22Rv1 (cell line): ENCODE data around the gene SH3BP2.

Experiments
- H3K27ac ChIP-seq: fragments of 450-650 bp; 2 replicates; pipeline ENCODE4 v1.5.1; 2017
- ZFX ChIP-seq: fragments of 450-650 bp; IDR thresholded peaks from 2 replicates; pipeline ENCODE4 v1.6.1; 2017; ENCODE audit warnings: antibody characterized with exemption, borderline replicate concordance
- TF ChIP-seq, protein P1 (sequence below): fragments of 450-650 bp; IDR thresholded peaks from 2 replicates; pipeline ENCODE4 v1.5.1; 2017; ENCODE audit warnings: mild to moderate bottlenecking

Gene SH3BP2

DNA sequence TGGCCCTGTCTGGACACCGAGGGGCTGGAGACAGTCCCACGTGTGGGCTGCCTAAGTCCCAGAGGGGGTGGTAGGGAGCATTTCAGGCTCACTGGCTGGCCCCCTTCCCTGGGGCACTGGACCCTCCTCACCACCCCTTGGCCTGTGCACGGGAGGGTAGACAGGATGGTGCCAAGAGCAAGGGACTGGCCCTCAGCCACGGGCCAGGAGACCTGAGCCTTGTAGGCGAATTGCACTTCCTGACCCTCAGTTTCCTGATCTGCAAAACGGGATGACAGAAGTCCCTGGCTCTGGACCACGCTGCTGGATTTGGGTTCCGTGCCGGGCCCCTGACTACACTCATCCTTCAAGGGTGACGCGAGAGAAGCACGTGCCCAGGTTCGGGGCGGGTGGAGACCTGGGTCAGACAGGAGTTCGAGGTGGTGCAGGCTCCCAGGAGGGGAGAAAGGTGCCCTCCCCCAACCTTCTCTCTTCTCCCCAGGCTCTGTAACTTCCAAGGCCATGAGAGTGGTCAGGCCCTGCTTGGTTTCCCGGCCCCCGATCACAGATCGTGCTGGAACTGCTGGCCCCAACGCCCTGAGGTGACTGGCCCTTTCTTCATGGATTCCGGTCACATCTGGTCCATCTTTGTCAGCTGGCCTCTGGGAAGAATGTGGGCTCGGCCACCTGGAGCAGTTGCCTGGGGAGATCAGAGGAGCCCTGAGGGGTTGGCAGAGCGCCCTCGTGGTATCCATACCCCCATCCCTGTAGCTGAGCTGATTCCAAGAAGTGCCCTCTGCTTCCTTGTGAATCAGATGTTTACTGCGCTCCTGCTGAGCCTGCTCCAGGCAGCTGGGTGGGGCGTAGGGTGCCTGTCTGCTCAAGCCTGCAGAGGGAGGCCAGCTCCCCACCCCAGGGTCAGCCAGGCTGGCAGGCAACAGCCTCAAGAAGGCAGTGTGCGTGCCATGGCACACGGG, 3.3 kb downstream of the SH3BP2 start:
- no peak for TF ChIP-seq ZFX
- TF ChIP-seq, protein P1, sequence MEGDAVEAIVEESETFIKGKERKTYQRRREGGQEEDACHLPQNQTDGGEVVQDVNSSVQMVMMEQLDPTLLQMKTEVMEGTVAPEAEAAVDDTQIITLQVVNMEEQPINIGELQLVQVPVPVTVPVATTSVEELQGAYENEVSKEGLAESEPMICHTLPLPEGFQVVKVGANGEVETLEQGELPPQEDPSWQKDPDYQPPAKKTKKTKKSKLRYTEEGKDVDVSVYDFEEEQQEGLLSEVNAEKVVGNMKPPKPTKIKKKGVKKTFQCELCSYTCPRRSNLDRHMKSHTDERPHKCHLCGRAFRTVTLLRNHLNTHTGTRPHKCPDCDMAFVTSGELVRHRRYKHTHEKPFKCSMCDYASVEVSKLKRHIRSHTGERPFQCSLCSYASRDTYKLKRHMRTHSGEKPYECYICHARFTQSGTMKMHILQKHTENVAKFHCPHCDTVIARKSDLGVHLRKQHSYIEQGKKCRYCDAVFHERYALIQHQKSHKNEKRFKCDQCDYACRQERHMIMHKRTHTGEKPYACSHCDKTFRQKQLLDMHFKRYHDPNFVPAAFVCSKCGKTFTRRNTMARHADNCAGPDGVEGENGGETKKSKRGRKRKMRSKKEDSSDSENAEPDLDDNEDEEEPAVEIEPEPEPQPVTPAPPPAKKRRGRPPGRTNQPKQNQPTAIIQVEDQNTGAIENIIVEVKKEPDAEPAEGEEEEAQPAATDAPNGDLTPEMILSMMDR, result no peak
- no peak overlapping the region for H3K27ac ChIP-seq

DNA sequence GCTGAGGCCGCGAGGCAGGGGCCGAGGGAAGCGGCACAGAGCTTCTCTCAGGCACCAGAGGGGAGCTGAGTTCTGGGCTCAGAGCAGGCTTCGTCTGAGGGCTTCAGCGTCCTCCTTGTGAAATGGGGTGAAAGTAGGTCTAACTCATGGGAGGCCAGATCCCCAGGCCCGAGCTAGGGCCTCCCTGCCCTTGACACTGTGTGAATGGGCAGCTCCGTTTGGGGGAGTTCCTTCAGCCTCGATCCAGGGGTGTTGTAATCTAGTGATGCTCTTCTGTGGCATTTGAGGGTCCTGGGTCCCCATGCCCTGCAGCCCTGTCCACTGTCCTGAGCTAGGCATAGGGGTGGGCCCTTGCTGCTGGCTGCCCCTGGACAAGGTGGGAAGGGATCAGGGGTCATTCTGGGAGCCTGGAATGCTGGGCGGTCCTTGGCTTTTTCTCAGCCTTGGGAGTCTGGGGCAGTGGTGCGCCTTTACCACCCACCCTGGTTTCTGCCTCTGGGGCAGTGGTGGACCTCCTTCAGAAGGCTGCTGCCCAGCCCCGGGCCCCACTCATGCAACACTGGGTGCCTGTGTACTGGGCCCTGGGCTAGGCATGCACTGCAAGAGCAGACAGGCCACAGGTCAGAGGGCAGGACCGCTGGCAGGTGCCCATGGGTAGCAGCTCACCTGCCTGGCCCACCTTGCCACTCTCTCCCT, 4.1 kb downstream of the SH3BP2 start:
- TF ChIP-seq, protein P1, result no peak
- TF ChIP-seq ZFX, result no peak
- no peak overlapping the region for H3K27ac ChIP-seq

- no peak overlapping the region for H3K27ac ChIP-seq
- no peak for TF ChIP-seq ZFX
- TF ChIP-seq, protein P1, result no peak
Measured at GRCh38 chr4:2797545-2798305, 4.8 kb downstream of the SH3BP2 start.

- TF ChIP-seq, protein P1, result no peak
- no peak for TF ChIP-seq ZFX
- H3K27ac ChIP-seq, result no peak overlapping the region
Measured at GRCh38 chr4:2798399-2799223, 5.7 kb downstream of the SH3BP2 start.

DNA sequence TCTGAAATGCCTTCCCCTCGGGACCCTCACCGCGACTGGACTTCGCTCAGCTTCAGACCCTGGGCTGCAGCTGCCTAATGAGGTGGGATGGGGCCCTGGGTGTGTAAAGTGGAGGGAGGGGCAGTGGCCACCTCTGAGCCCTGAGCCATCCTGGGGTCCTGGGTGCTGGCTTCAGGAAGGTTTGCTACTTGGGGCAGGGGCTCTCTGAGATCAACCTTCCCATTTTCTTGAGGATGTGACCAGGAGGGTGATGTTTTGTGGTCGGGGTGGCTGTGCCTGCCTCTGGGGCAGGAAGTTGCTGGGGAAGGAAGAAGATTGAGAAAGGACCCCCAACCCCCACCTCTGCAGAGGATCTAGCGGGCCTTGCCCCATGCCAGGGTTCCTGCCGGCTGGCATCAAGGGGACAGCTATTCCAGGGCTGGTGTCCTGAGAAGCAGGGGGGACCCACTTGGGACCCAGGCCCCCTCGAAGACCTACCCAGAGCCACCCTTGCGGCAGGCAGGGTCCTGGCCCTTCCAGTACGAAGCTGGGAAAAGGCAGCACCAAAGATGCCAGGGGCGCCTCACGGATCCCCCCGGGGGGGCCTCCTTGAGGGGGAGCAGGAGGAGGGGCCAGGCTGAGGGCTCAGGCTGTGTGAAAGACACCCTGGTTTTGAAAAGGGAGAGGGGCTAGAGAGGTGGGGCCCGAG, 6.5 kb downstream of the SH3BP2 start:
- no peak overlapping the region for H3K27ac ChIP-seq
- TF ChIP-seq, protein P1, result no peak
- no peak for TF ChIP-seq ZFX

GRCh38 chr4:2799971-2800690, 7.2 kb downstream of the SH3BP2 start:
- H3K27ac ChIP-seq, result no peak overlapping the region
- no peak for TF ChIP-seq ZFX
- TF ChIP-seq, protein P1, result no peak
